Measurements from ENCODE around the gene NKIRAS2.

DNA sequence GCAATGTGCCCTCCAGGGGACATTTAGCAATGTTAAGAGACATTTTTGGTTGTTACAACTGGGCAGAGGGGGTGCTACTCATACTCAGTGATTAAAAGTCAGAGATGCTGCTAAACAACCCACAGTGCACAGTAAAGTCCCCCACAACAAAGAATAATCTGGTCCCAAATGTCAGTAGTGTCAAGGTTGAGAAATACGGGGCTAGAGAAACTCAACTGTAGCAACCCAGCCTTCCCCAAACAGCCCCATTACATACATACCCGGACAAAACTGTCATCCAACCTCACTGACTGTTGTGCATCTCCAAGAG, 23.1 kb upstream of the NKIRAS2 start:
- TF ChIP-seq, protein P1, sequence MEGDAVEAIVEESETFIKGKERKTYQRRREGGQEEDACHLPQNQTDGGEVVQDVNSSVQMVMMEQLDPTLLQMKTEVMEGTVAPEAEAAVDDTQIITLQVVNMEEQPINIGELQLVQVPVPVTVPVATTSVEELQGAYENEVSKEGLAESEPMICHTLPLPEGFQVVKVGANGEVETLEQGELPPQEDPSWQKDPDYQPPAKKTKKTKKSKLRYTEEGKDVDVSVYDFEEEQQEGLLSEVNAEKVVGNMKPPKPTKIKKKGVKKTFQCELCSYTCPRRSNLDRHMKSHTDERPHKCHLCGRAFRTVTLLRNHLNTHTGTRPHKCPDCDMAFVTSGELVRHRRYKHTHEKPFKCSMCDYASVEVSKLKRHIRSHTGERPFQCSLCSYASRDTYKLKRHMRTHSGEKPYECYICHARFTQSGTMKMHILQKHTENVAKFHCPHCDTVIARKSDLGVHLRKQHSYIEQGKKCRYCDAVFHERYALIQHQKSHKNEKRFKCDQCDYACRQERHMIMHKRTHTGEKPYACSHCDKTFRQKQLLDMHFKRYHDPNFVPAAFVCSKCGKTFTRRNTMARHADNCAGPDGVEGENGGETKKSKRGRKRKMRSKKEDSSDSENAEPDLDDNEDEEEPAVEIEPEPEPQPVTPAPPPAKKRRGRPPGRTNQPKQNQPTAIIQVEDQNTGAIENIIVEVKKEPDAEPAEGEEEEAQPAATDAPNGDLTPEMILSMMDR (optimal IDR thresholded peaks at IDR 0.05 in 1 of 3, IDR thresholded peaks at IDR 0.05 in 1 of 3, conservative IDR thresholded peaks at IDR 0.05 in 1 of 3; ENCODE audit: extremely low read depth in 1 of 3, insufficient read depth in 2 of 3, low read length in 3 of 3), result no peak
- no peak for TF ChIP-seq EZH2 (IDR thresholded peaks at IDR 0.05; ENCODE audit: low read length)
